ENCODE measurements around the gene FOXI3. TPM values are rescaled to one million over a fixed set of nuclear protein-coding genes. Genes with fewer than 3 reads are reported as not detected.

FOXI3 gene
- 0.34 TPM for total RNA-seq (ENCODE audit: unreplicated experiment)
- long read RNA-seq = 0 reads

DNA sequence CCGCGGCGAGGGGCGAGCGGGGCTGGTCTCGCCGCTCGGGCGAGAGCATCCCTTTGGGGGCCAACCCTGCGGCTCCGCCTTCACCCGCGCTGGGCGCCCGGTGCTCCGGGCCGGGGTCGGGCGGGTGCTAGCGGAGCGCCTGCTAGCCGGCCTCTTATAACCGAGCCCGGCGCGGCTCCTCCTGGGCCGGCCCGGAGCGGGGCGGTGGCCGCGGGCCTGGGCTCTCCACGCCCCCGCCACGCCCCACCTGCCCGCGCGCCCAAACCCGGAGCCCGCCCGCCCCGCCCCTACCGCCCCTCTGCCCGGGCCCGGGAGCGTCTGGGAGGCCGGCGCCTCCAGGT is at the start of gene FOXI3:
Gene FOXI3 (minus strand): TSS at position 129 of the 341 bp plus-strand sequence. CDS start 158 bp downstream, outside the sequence.
- peaks cover 4% of the 10 kb centered on the region for H3K4me1 Mint-ChIP-seq (ENCODE audit: low read depth, unreplicated experiment)
- TF ChIP-seq, protein P1, sequence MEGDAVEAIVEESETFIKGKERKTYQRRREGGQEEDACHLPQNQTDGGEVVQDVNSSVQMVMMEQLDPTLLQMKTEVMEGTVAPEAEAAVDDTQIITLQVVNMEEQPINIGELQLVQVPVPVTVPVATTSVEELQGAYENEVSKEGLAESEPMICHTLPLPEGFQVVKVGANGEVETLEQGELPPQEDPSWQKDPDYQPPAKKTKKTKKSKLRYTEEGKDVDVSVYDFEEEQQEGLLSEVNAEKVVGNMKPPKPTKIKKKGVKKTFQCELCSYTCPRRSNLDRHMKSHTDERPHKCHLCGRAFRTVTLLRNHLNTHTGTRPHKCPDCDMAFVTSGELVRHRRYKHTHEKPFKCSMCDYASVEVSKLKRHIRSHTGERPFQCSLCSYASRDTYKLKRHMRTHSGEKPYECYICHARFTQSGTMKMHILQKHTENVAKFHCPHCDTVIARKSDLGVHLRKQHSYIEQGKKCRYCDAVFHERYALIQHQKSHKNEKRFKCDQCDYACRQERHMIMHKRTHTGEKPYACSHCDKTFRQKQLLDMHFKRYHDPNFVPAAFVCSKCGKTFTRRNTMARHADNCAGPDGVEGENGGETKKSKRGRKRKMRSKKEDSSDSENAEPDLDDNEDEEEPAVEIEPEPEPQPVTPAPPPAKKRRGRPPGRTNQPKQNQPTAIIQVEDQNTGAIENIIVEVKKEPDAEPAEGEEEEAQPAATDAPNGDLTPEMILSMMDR (IDR thresholded peaks at IDR 0.05; ENCODE audit: partially characterized antibody, unreplicated experiment) = no peak
- H3K9me3 Mint-ChIP-seq (ENCODE audit: unreplicated experiment) = peaks cover 4% of the 10 kb centered on the region
- H3K27me3 Mint-ChIP-seq (ENCODE audit: unreplicated experiment) = peaks cover 16% of the 10 kb centered on the region
- peak within 1 kb of the TSS; percentile 91 for H3K4me3 Mint-ChIP-seq (ENCODE audit: unreplicated experiment)
- no peaks in the 10 kb centered on the region for H3K36me3 Mint-ChIP-seq (ENCODE audit: unreplicated experiment)
- H3K27ac Mint-ChIP-seq (ENCODE audit: unreplicated experiment) = no peak within 1 kb of the TSS
- DNase-seq = peak; percentile 40

DNA sequence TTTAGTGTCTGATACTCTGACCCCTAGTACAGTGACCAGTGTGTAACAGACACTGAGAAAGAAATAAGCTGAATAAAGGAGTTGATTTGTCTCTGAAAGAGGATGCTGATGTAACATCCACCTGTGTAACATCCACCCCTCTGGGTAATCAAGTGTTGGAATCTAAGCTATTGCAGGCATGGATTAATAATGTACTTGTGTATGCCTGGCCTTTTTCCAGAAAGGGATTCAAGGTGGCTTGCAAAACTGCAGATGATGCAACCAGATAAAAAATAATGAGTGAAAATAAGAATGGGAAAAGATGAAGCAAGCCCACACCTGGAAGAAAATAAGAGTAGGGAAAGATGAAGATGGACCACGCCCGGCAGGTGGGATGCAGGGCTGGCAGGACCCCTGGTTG is 48.2 kb upstream of the FOXI3 start:
- peaks cover 4% of the 10 kb centered on the region for H3K4me1 Mint-ChIP-seq (ENCODE audit: low read depth, unreplicated experiment)
- no peak for DNase-seq
- H3K27ac Mint-ChIP-seq (ENCODE audit: unreplicated experiment) = no peak overlapping the region
- H3K36me3 Mint-ChIP-seq (ENCODE audit: unreplicated experiment) = peaks cover 3% of the 10 kb centered on the region
- peaks cover 2% of the 10 kb centered on the region for H3K9me3 Mint-ChIP-seq (ENCODE audit: unreplicated experiment)
- peaks cover 2% of the 10 kb centered on the region for H3K27me3 Mint-ChIP-seq (ENCODE audit: unreplicated experiment)
- no peak overlapping the region for H3K4me3 Mint-ChIP-seq (ENCODE audit: unreplicated experiment)
- TF ChIP-seq, protein P1 (IDR thresholded peaks at IDR 0.05; ENCODE audit: partially characterized antibody, unreplicated experiment) = no peak

DNA sequence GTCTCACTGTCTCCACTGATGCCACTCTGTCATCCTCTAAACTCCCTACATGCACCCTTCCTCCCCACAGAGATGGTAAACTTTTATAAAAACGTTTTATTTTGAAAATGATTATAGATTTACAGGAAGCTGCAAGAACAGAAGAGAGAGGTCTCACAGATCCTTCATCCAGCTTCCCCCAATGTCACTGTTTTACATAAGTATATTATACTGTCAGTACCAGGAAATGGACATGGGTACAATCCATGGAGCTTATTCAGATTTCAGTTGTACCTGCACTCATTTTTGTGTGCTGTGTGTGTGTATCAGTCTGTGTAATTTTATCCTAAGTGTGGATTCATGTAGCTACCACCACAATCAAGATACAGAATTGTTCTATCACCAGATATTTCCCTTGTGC is 46.7 kb upstream of the FOXI3 start:
- no peak for DNase-seq
- no peaks in the 10 kb centered on the region for H3K9me3 Mint-ChIP-seq (ENCODE audit: unreplicated experiment)
- peaks cover 2% of the 10 kb centered on the region for H3K27me3 Mint-ChIP-seq (ENCODE audit: unreplicated experiment)
- H3K36me3 Mint-ChIP-seq (ENCODE audit: unreplicated experiment) = peaks cover 3% of the 10 kb centered on the region
- peaks cover 4% of the 10 kb centered on the region for H3K4me1 Mint-ChIP-seq (ENCODE audit: low read depth, unreplicated experiment)
- no peak overlapping the region for H3K4me3 Mint-ChIP-seq (ENCODE audit: unreplicated experiment)
- TF ChIP-seq, protein P1 (IDR thresholded peaks at IDR 0.05; ENCODE audit: partially characterized antibody, unreplicated experiment) = no peak
- no peak overlapping the region for H3K27ac Mint-ChIP-seq (ENCODE audit: unreplicated experiment)

DNA sequence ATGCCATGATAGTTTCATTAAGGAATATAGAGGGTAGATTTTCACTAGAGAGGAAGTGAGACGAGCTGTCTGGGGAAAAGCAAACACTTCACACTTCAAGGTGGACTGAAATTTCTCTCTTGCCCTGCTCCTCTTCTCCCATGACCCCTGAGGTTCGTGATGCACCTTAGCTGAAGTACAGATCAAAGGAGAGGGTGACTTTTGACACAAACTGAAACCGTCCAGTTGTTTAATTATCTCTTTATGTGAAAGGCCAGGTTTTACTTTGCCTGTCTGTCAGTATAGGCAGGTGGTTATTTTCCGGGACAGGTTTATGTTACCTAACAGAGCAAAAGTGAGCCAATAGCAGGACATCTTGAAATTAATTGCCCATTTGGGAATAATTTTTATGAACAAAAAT is 41.0 kb upstream of the FOXI3 start:
- Mint-ChIP-seq H3K4me3 (ENCODE audit: unreplicated experiment) (no peak overlapping the region), H3K9me3 (ENCODE audit: unreplicated experiment) (no peaks in the 10 kb centered on the region), H3K27me3 (ENCODE audit: unreplicated experiment) (no peaks in the 10 kb centered on the region), H3K27ac (ENCODE audit: unreplicated experiment) (no peak overlapping the region), H3K36me3 (ENCODE audit: unreplicated experiment) (no peaks in the 10 kb centered on the region), H3K4me1 (ENCODE audit: low read depth, unreplicated experiment) (peaks cover 4% of the 10 kb centered on the region)
- no peak for DNase-seq
- TF ChIP-seq, protein P1 (IDR thresholded peaks at IDR 0.05; ENCODE audit: partially characterized antibody, unreplicated experiment) = no peak

DNA sequence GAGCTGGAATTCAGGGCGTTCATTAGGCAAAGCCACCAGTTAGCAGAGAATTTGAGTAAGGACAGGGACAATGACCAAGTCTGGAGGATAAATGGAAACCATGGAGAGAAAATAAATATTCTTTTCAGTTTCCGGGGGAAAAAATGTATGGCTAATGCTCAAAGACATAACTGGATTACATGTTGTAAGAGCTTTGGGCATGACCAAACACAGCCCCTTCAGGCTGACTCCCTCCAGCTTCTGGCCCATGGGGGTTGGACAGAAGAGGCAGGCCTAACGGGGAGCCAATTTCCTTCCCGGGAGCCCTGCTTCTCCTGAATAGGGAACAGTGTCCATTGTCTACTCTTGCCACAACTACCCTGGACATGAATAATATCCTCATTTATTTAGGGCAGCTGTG is 39.5 kb upstream of the FOXI3 start:
- Mint-ChIP-seq H3K27me3 (ENCODE audit: unreplicated experiment) (no peaks in the 10 kb centered on the region), H3K4me3 (ENCODE audit: unreplicated experiment) (no peak overlapping the region), H3K4me1 (ENCODE audit: low read depth, unreplicated experiment) (peaks cover 4% of the 10 kb centered on the region), H3K36me3 (ENCODE audit: unreplicated experiment) (no peaks in the 10 kb centered on the region), H3K9me3 (ENCODE audit: unreplicated experiment) (no peaks in the 10 kb centered on the region), H3K27ac (ENCODE audit: unreplicated experiment) (no peak overlapping the region)
- TF ChIP-seq, protein P1 (IDR thresholded peaks at IDR 0.05; ENCODE audit: partially characterized antibody, unreplicated experiment) = no peak
- DNase-seq = no peak

Measured in glutamatergic neuron (in vitro differentiated cells).